PFSK-1 (cell line): ENCODE measurements around the gene CLASP1.

Experiments used
- POLR2AphosphoS5 ChIP-seq: IDR thresholded peaks from 2 replicates; pipeline ENCODE4 v1.6.1; 2012; ENCODE audit warnings: low read depth, mild to moderate bottlenecking, control low read depth, low read length, moderate library complexity
- SIN3A ChIP-seq: IDR thresholded peaks from 2 replicates; pipeline ENCODE4 v1.6.1; 2012; ENCODE audit warnings: mild to moderate bottlenecking, low read length, moderate library complexity, borderline replicate concordance; ENCODE audit not compliant: insufficient read depth
- TAF1 ChIP-seq: IDR thresholded peaks from 2 replicates; pipeline ENCODE4 v1.6.1; 2012; ENCODE audit warnings: low read length, control low read depth, borderline replicate concordance; ENCODE audit not compliant: insufficient read depth

GRCh38 chr2:121502246-121502645, 147.0 kb downstream of the CLASP1 start:
- TF ChIP-seq POLR2AphosphoS5 = no peak
- no peak for TF ChIP-seq TAF1
- no peak for TF ChIP-seq SIN3A
